NCI-H69 (cell line): ENCODE results near the gene HDGFL2.

Source experiments
- DNase-seq: peaks from one replicate; lab custom pipeline; 2025; lab: John Stamatoyannopoulos, UW

The HDGFL2 gene

DNA sequence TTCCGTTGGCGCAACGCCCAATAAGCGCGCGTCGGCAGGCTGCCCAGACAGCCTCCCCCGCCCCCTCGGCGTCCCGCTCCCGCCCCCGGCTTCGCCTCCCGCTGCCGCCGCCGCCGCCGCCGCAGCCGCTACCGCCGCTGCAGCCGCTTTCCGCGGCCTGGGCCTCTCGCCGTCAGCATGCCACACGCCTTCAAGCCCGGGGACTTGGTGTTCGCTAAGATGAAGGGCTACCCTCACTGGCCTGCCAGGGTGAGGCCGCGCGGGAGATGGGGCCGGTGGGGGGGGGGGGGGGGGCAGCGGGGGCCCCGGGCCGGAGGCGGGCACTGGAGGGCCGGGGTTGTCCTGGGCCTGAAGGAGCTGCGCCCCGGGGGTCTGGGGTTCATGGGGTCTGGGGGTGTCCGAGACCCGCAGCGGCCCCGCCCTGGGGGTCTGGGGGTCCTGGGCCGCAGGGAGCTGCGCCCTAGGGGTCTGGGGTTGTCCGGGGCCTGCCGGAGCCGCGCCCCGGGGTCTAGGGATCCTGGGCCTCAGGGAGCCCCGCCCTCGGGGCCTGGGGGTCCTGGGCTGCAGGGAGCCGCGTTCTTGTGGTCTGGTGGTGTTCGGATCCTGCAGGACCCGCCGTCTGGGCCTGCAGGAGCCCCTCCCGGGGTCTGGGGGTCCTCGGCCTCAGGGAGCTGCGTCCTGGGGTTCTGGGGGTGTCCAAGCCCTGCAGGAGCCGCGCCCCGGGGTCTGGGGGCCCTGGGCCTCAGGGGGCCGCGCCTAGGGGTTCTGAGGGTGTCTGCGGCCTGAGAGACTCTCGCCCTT, at the start of gene HDGFL2:
Gene HDGFL2, plus strand, starts transcription at position 124 of the 801 bp plus-strand sequence. Its CDS starts 54 bp downstream, at position 178.
- peak; percentile 44 for DNase-seq

DNA sequence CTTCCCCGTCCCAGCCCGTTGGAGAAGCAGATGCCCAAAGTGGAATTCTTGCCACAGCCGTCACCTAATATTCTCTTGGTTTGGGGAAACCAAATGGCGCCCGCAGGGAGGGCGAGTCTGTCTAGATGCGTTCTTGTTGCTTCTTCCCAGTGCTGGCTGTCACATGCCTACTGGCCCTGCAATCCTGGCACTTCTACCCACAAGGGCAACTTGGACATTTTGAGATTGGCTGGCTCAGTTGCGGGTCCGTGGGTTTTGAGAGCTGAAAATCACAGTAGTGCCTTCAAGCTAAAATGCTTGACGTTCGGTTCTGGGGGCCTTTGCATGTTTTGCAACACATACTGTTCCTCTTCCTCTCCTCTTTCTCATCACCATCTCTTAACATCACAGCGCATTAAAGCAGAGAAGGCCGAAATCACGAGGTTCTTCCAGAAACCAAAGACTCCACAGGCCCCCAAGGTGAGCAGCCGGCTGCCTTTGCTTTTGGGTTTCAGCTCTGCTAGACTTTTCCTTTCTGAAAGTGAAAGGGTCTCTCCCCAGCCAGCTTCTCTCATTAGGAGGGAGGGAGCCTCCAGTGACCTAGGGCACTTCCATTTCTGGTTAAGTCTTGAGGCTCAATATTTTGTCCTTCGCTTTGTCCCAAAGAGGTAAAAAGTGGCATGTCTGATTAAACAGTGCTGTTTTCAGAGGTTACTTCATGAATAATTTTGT, 48.5 kb upstream of the HDGFL2 start:
- DNase-seq, result no peak

GRCh38 chr19:4425537-4425936, 46.6 kb upstream of the HDGFL2 start:
- no peak for DNase-seq

- DNase-seq, result no peak
Measured at GRCh38 chr19:4428326-4428975, 43.6 kb upstream of the HDGFL2 start.

GRCh38 chr19:4429256-4429655, 42.8 kb upstream of the HDGFL2 start:
- DNase-seq, result no peak

DNA sequence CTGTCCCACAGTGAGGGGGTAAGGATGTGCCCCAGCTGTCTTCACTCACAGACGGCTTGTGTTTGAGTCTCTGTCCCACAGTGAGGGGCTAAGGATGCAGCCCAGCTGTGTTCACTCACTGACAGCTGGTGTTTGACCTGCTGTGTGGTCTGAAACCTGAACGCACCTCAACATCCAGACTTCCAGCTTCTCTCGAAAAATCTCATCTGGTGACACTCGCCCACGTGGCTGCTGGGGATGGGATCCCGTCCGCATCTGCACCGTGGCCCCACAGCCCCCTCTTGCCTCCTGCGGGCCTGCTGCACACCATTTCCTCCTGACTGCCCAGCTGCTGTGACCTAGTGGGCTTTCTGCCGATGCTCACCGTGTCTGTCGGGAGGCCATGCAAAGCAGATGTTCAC, 42.3 kb upstream of the HDGFL2 start:
- DNase-seq, result no peak

GRCh38 chr19:4430760-4431159, 41.3 kb upstream of the HDGFL2 start:
- DNase-seq, result no peak

DNA sequence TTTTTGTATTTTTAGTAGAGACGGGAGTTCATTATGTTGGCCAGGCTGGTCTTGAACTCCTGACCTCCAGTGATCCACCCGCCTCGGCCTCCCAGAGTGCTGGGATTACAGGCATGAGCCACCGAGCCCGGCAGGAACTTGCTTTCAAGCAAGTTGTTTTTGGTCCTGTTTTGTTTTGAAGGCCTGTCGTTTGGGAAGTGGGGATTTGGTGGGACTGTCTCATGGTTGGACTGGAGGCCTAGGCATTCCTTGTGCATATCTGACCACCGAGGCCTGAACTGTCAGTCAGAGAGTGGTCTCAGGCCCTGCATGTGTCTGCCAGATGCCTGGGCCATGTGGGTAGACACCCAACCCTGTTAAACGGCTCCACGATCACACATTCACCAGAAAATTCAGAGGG, 40.8 kb upstream of the HDGFL2 start:
- no peak for DNase-seq

- no peak for DNase-seq
Measured at GRCh38 chr19:4431808-4432674, 40.1 kb upstream of the HDGFL2 start.

DNA sequence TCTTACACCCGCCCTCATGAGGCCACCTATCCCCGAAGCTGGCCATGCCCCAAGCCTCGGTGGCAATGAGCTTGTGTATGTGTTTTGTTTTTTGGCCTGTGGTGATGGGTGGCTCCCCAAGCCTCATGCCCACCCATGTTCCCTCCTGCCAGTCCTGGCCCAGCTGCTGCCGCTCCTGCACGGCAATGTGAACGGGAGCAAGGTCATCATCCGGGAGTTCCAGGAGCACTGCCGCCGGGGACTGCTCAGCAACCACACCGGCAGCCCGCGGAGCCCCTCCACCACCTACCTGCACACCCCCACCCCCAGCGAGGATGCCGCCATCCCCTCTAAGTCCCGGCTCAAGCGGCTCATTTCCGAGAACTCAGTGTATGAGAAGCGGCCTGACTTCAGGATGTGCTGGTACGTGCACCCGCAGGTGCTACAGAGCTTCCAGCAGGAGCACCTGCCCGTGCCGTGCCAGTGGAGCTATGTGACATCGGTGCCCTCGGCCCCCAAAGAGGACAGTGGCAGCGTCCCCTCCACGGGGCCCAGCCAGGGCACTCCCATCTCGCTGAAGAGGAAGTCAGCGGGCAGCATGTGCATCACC, 39.1 kb upstream of the HDGFL2 start:
- DNase-seq, result no peak

DNA sequence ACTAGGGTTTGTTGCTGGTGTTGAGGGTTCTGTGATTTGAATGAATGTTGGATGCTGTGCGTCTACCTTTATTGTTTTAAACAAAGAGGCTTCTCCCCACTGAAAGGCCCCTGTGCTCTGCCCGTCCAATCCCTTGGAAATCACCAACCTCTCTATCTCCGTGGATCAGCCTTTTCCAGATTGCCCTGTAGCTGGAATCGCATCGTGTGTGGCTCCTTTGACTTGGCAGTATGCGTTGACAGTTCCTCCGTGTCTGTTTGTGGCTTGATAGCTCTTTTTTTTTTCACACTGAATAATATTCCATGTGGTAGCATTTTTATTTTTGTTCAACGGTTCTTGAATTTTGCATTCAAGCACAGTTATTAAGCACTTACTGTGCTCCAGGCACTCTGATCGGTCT, 37.7 kb upstream of the HDGFL2 start:
- DNase-seq, result no peak

DNA sequence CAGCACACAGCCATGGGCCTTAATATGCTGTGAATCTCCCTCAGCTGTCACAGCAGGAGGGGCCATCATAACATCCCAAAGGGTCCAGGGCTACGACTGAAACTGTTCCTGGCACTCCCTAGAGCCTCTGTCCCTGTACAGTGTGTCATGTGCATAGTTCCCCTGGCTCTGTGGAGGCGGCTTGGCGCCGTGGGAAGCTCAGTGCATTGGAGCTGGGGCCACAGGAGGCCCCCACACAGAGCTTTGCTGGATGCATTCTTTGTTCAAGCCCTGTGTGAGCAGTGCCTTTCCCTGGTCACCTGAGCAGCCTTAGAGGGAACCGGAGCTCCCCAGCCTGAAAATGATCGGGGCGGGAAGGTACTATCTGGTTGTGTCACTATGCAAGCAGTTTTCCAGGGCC, 35.9 kb upstream of the HDGFL2 start:
- DNase-seq, result no peak

GRCh38 chr19:4437103-4437502, 35.0 kb upstream of the HDGFL2 start:
- no peak for DNase-seq

- DNase-seq, result no peak
Measured at GRCh38 chr19:4439243-4439642, 32.9 kb upstream of the HDGFL2 start.

- DNase-seq, result no peak
Measured at GRCh38 chr19:4441994-4442818, 29.9 kb upstream of the HDGFL2 start.

DNA sequence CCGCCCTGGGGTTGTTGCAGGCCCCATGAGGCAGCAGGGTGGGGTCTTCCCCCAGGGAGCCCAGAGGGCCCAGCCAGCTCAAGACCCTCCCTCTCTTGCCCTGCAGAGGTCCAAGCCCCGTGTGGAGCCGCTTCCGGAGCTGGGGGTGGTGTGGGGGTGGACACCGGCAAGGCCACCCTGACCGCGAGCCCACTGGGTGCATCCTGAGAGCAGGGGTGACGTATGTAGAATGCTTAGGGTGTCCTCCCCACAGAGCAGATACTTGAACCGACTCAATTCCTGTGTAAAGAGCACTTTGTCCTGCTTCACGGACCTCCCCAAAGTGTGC, 29.3 kb upstream of the HDGFL2 start:
- no peak for DNase-seq

DNA sequence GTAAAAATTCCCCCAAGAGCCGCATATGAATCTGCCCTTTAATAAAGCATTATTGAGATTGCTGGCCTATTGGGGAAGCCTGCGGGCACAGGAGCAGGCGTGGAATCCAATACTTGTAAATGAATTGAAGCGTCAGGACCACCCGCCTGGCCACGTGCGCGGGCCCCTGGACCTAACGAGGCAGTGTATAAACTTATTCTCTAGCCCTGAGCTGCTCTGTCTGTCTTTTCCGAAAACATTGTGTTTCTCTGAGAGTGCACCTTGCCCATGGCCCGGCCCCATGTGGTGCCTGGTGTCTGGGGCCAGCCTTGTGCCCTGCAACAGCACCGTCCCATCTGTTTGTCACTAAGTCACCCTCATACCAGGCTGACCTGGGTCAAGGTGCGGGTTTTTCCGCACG, 28.9 kb upstream of the HDGFL2 start:
- no peak for DNase-seq

GRCh38 chr19:4443966-4444764, 27.9 kb upstream of the HDGFL2 start:
- no peak for DNase-seq

DNA sequence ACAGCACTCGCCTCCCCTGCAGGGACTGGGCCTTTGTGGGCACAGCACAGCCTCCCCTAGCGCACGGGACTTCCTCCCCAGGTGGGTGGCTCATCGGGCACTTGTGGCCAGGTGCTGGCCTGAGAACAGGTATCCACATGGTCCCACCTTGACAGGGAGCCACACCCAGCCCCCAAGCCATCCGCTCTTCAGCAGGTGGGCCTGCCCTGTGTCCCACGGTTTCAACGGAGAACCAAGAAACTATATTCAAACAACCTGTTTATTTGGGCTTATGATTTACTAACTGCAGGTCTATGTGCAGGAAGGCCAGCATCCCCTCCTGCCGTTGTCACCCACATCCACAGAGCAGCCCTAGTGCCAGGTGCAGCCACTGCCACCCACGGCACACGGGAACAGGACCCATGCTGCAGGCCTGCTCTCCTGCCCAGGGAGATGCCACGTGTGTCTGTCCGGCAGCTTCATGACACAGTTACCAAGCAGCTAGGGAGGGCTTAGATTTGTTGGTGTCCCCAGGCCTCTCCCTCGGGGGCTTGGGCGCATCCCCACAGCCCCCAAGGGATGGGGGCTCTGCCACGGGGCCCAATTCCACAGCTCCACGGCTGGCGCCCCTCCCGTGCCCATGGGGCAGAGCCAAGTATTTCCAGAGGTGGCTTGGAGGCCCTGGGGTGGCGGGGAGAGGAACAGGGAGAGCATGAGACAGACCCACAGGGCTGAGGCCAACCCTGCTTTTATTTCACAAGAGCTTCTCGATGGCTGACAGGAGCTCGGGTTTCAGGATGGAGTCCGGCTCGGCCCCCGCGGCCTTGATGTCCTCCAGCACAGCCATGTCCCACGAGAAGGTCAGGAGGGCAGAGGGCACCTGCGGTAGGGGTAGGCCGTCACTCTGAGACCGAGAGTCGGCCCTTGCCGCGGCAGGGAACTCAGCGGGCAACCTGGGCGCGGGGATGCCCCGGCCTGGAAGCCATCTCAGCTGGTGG, 27.0 kb upstream of the HDGFL2 start:
- no peak for DNase-seq
